H1 (cell line): ENCODE results near the gene CPTP.

Experiments used
- ASH2L ChIP-seq: fragments of 200-600, 300-600 bp; sonication (generic); IDR thresholded peaks from one replicate; pipeline ENCODE4 v1.7.1; 2017; ENCODE audit warnings: low read length
- CBX5 ChIP-seq: fragments of 300-800, 300-1000 bp; sonication (generic); IDR thresholded peaks from 2 replicates; pipeline ENCODE4 v1.7.1; 2016; ENCODE audit warnings: antibody characterized with exemption, low read length, low read depth
- CEBPB ChIP-seq: IDR thresholded peaks from 2 replicates; pipeline ENCODE4 v1.6.1; 2012; ENCODE audit warnings: low read depth, low read length
- CREB1 ChIP-seq: IDR thresholded peaks from 2 replicates; pipeline ENCODE4 v1.6.1; 2012; ENCODE audit warnings: inconsistent platforms
- CTCF ChIP-seq, 3 experiments: IDR thresholded peaks; 1 replicate in 2 of 3; 2 replicates in 1 of 3; pipeline versions ENCODE4 v1.5.1 to v1.6.1; 2011; ENCODE audit warnings: low read length in 3 of 3, mild to moderate bottlenecking in 3 of 3, inconsistent platforms in 2 of 3, low read depth in 1 of 3, moderate library complexity in 1 of 3; ENCODE audit not compliant: insufficient read depth in 1 of 3; ENCODE audit errors: control extremely low read depth in 1 of 3
- EP300 ChIP-seq, 2 experiments: IDR thresholded peaks; 1 replicate in 1 of 2; 2 replicates in 1 of 2; pipeline ENCODE4 v1.6.1; 2011 to 2012; ENCODE audit warnings: low read depth in 2 of 2, low read length in 2 of 2, mild to moderate bottlenecking in 2 of 2, borderline replicate concordance in 1 of 2, inconsistent platforms in 1 of 2, moderate library complexity in 1 of 2
- GABPA ChIP-seq: IDR thresholded peaks from 2 replicates; pipeline ENCODE4 v1.6.1; 2011; ENCODE audit warnings: mild to moderate bottlenecking, low read length, moderate library complexity, borderline replicate concordance; ENCODE audit not compliant: insufficient read depth
- RAD21 ChIP-seq, 2 experiments: IDR thresholded peaks in 1 of 2; conservative IDR thresholded peaks in 1 of 2; 2 replicates each; pipeline ENCODE4 v1.6.1; 2011; ENCODE audit warnings: low read depth in 2 of 2, low read length in 2 of 2, improper control_type of control experiment in 1 of 2, inconsistent platforms in 1 of 2, mild to moderate bottlenecking in 1 of 2, moderate library complexity in 1 of 2

GRCh38 chr1:1300352-1300739 is 24.3 kb upstream of the CPTP start:
- TF ChIP-seq EP300 (IDR thresholded peaks at IDR 0.05; ENCODE audit: borderline replicate concordance in 1 of 2, low read depth in 2 of 2, low read length in 2 of 2) (no peak), RAD21 (IDR thresholded peaks at IDR 0.05 in 1 of 2, conservative IDR thresholded peaks at IDR 0.05 in 1 of 2; ENCODE audit: low read depth in 2 of 2, low read length in 2 of 2) (no peak), ASH2L (no peak), CBX5 (no peak), CREB1 (no peak), CEBPB (no peak), CTCF (IDR thresholded peaks at IDR 0.05; ENCODE audit: control extremely low read depth in 1 of 3, insufficient read depth in 1 of 3, low read depth in 1 of 3, low read length in 3 of 3) (no peak), GABPA (no peak)
